ENCODE data around the gene SLC26A11. TPM values are rescaled to one million over a fixed set of nuclear protein-coding genes. Genes with fewer than 3 reads are reported as not detected.

SLC26A11 gene
- polyA plus RNA-seq, 1 donor (not counting 4 experiments of a cell fraction or from before 2014, with no cell fraction given): 2.2 TPM

DNA sequence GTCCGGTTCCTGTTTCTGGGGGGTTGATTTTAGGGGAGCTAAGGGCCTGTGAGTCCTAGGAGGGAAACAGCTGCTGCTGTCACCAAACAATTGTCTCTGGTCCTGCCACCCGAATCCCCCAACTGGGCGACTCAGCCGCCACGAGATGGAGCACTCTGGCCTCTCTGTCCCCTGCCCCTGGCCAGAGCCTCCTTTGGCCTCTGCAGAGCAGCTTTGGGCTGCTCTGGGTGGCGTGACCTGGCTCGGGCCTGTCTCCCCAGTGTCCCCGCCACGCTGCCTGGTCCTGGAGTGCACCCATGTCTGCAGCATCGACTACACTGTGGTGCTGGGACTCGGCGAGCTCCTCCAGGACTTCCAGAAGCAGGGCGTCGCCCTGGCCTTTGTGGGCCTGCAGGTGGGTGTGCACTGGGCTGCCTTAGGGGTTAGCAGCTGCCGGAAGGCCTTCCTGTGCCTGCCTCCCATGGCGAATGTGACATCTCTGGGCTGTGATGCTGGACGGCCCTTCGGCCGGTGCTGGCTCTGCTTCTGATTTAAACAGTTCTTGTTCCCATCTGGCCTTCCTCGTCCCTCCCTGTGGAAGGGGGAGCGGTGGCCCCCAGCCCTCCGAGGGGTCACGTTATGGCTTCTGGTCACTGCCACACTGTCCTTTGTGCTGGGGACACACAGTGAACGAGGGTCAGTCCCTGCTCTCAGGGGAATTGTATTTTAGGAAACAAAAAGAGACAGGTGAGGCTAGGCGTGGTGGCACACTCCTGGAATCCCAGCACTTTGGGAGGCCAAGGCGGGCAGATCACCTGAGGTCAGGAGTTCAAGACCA, 28.9 kb downstream of the SLC26A11 start:
- H3K27me3 ChIP-seq (ENCODE audit: control insufficient read depth, extremely low read depth, insufficient read depth, low read length): no peaks in the 10 kb centered on the region
- no peak overlapping the region for H3K9ac ChIP-seq (ENCODE audit: control insufficient read depth, extremely low read depth, insufficient read depth, low read length)
- no peaks in the 10 kb centered on the region for H3K36me3 ChIP-seq (ENCODE audit: control insufficient read depth in 2 of 2, extremely low read depth in 1 of 2, insufficient read depth in 2 of 2, low read length in 2 of 2)
- FAIRE-seq: no peak
- H3K27ac ChIP-seq (ENCODE audit: control insufficient read depth, insufficient read depth, low read length): no peak overlapping the region
- H3K79me2 ChIP-seq (ENCODE audit: control insufficient read depth, insufficient read depth, low read length): no peaks in the 10 kb centered on the region
- no peak overlapping the region for H3K4me3 ChIP-seq (ENCODE audit: control insufficient read depth in 2 of 3, extremely low read depth in 1 of 3, insufficient read depth in 2 of 3, low read depth in 1 of 3, low read length in 3 of 3)
- H3K9me1 ChIP-seq (ENCODE audit: control insufficient read depth, extremely low read depth, insufficient read depth, low read length): no peaks in the 10 kb centered on the region
- dilution Hi-C loops (cut with MboI; ENCODE audit: extremely low pct_ligation_motif_present, low sequenced_read_pairs): no loop called here
- TF ChIP-seq, protein P1, sequence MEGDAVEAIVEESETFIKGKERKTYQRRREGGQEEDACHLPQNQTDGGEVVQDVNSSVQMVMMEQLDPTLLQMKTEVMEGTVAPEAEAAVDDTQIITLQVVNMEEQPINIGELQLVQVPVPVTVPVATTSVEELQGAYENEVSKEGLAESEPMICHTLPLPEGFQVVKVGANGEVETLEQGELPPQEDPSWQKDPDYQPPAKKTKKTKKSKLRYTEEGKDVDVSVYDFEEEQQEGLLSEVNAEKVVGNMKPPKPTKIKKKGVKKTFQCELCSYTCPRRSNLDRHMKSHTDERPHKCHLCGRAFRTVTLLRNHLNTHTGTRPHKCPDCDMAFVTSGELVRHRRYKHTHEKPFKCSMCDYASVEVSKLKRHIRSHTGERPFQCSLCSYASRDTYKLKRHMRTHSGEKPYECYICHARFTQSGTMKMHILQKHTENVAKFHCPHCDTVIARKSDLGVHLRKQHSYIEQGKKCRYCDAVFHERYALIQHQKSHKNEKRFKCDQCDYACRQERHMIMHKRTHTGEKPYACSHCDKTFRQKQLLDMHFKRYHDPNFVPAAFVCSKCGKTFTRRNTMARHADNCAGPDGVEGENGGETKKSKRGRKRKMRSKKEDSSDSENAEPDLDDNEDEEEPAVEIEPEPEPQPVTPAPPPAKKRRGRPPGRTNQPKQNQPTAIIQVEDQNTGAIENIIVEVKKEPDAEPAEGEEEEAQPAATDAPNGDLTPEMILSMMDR (optimal IDR thresholded peaks at IDR 0.05 in 1 of 3, IDR thresholded peaks at IDR 0.05 in 1 of 3, conservative IDR thresholded peaks at IDR 0.05 in 1 of 3; ENCODE audit: extremely low read depth in 1 of 3, insufficient read depth in 2 of 3, low read length in 3 of 3): no peak
- TF ChIP-seq EZH2 (IDR thresholded peaks at IDR 0.05; ENCODE audit: low read length): no peak
- H3K4me1 ChIP-seq (ENCODE audit: control insufficient read depth, extremely low read depth, insufficient read depth, low read length): peaks cover 5% of the 10 kb centered on the region
- no peak overlapping the region for H2AFZ ChIP-seq (ENCODE audit: control insufficient read depth, low read length)
- no peak overlapping the region for H3K4me2 ChIP-seq (ENCODE audit: control insufficient read depth, extremely low read depth, insufficient read depth, low read depth, low read length)
- no peaks in the 10 kb centered on the region for H4K20me1 ChIP-seq (ENCODE audit: control insufficient read depth, extremely low read depth, insufficient read depth, low read length)
- no peaks in the 10 kb centered on the region for H3K9me3 ChIP-seq (ENCODE audit: control insufficient read depth, low read depth, low read length)
- no peak for DNase-seq (ENCODE audit: low read depth, low spot score)

- no peak overlapping the region for H3K4me3 ChIP-seq (ENCODE audit: control insufficient read depth in 2 of 3, extremely low read depth in 1 of 3, insufficient read depth in 2 of 3, low read depth in 1 of 3, low read length in 3 of 3)
- DNase-seq (ENCODE audit: low read depth, low spot score) (no peak), FAIRE-seq (no peak)
- peaks cover 23% of the 10 kb centered on the region for H3K4me1 ChIP-seq (ENCODE audit: control insufficient read depth, extremely low read depth, insufficient read depth, low read length)
- H4K20me1 ChIP-seq (ENCODE audit: control insufficient read depth, extremely low read depth, insufficient read depth, low read length): no peaks in the 10 kb centered on the region
- H3K27me3 ChIP-seq (ENCODE audit: control insufficient read depth, extremely low read depth, insufficient read depth, low read length): no peaks in the 10 kb centered on the region
- no peak overlapping the region for H3K4me2 ChIP-seq (ENCODE audit: control insufficient read depth, extremely low read depth, insufficient read depth, low read depth, low read length)
- H3K27ac ChIP-seq (ENCODE audit: control insufficient read depth, insufficient read depth, low read length): no peak overlapping the region
- H3K9me1 ChIP-seq (ENCODE audit: control insufficient read depth, extremely low read depth, insufficient read depth, low read length): no peaks in the 10 kb centered on the region
- no peaks in the 10 kb centered on the region for H3K79me2 ChIP-seq (ENCODE audit: control insufficient read depth, insufficient read depth, low read length)
- H3K9ac ChIP-seq (ENCODE audit: control insufficient read depth, extremely low read depth, insufficient read depth, low read length): no peak overlapping the region
- H3K9me3 ChIP-seq (ENCODE audit: control insufficient read depth, low read depth, low read length): no peaks in the 10 kb centered on the region
- TF ChIP-seq, protein P1 (optimal IDR thresholded peaks at IDR 0.05 in 1 of 3, IDR thresholded peaks at IDR 0.05 in 1 of 3, conservative IDR thresholded peaks at IDR 0.05 in 1 of 3; ENCODE audit: extremely low read depth in 1 of 3, insufficient read depth in 2 of 3, low read length in 3 of 3): no peak
- no peak for TF ChIP-seq EZH2 (IDR thresholded peaks at IDR 0.05; ENCODE audit: low read length)
- H2AFZ ChIP-seq (ENCODE audit: control insufficient read depth, low read length): no peak overlapping the region
- dilution Hi-C loops (cut with MboI; ENCODE audit: extremely low pct_ligation_motif_present, low sequenced_read_pairs): no loop called here
- no peaks in the 10 kb centered on the region for H3K36me3 ChIP-seq (ENCODE audit: control insufficient read depth in 2 of 2, extremely low read depth in 1 of 2, insufficient read depth in 2 of 2, low read length in 2 of 2)
Observed at GRCh38 chr17:80251966-80252365, 31.7 kb downstream of the SLC26A11 start.
